Peyer's patch (tissue), 4 donors: ENCODE data around the gene ANKRD17. TPM values are rescaled to one million over a fixed set of nuclear protein-coding genes. Genes with fewer than 3 reads are reported as not detected.

Source experiments
- DNase-seq, 3 donors: peaks; one replicate each; pipeline ENCODE4 v3.0.0-alpha.2; 2017 to 2019
- H3K27ac ChIP-seq, 4 donors: fragments of 200-600 bp; sonication (generic); one replicate each; pipeline ENCODE4 v1.5.1; 2016 to 2019
- H3K27me3 ChIP-seq, 2 donors: fragments of 200-600 bp; sonication (generic); one replicate each; pipeline ENCODE4 v1.5.1; 2019
- H3K36me3 ChIP-seq, 3 donors: fragments of 200-600 bp; sonication (generic); one replicate each; pipeline ENCODE4 v1.5.1; 2016 to 2019
- H3K4me1 ChIP-seq, 4 donors: fragments of 200-600 bp; sonication (generic); one replicate each; pipeline ENCODE4 v1.5.1; 2016 to 2019
- H3K4me3 ChIP-seq, 4 donors: fragments of 200-600 bp; sonication (generic); 1 replicate in 3 of 4; 2 replicates in 1 of 4; pipeline ENCODE4 v1.5.1; 2016 to 2019; ENCODE audit warnings: mild to moderate bottlenecking in 1 of 4
- H3K9me3 ChIP-seq, 4 donors: fragments of 200-600 bp; sonication (generic); one replicate each; pipeline ENCODE4 v1.5.1; 2016 to 2019; ENCODE audit warnings: mild to moderate bottlenecking in 1 of 4
- POLR2A ChIP-seq, 2 donors: fragments of 450-650 bp; IDR thresholded peaks; one replicate each; pipeline ENCODE4 v1.5.1; 2017; ENCODE audit warnings: antibody characterized with exemption in 2 of 2, mild to moderate bottlenecking in 2 of 2, moderate library complexity in 2 of 2
- small RNA-seq, 2 donors: library from RNA; depleted of rRNA; stranded (forward); fragments of <200 nt; gene quantifications; one replicate each; pipeline ENCODE3, GENCODE V24; 2016
- total RNA-seq, 4 donors: library from RNA; depleted of rRNA; stranded (reverse); fragments of >200 nt; gene quantifications; one replicate each; pipeline ENCODE4 v1.1.0, GENCODE V29; 2016
- TF ChIP-seq, protein P1 (sequence below), 6 experiments: fragments of 450-650 bp in 4 of 6; fragments of 200-600 bp in 2 of 6; sonication (generic) in 1 of 6; IDR thresholded peaks; one replicate each; pipeline ENCODE4 v1.5.1; 2017 to 2019; ENCODE audit warnings: antibody characterized with exemption in 6 of 6, mild to moderate bottlenecking in 3 of 6, moderate library complexity in 1 of 6

Gene ANKRD17
- total RNA-seq, 4 donors from 2014 or later: 61.7 to 92.0 (median 81.0) TPM

- no peak for TF ChIP-seq POLR2A (IDR thresholded peaks at IDR 0.05)
- TF ChIP-seq, protein P1, sequence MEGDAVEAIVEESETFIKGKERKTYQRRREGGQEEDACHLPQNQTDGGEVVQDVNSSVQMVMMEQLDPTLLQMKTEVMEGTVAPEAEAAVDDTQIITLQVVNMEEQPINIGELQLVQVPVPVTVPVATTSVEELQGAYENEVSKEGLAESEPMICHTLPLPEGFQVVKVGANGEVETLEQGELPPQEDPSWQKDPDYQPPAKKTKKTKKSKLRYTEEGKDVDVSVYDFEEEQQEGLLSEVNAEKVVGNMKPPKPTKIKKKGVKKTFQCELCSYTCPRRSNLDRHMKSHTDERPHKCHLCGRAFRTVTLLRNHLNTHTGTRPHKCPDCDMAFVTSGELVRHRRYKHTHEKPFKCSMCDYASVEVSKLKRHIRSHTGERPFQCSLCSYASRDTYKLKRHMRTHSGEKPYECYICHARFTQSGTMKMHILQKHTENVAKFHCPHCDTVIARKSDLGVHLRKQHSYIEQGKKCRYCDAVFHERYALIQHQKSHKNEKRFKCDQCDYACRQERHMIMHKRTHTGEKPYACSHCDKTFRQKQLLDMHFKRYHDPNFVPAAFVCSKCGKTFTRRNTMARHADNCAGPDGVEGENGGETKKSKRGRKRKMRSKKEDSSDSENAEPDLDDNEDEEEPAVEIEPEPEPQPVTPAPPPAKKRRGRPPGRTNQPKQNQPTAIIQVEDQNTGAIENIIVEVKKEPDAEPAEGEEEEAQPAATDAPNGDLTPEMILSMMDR (IDR thresholded peaks at IDR 0.05): no peak
- Histone ChIP-seq H3K9me3 (no peaks in the 10 kb centered on the region), H3K4me3 (no peak overlapping the region), H3K4me1 (no peaks in the 10 kb centered on the region), H3K27ac (no peak overlapping the region), H3K36me3 (no peaks in the 10 kb centered on the region), H3K27me3 (no peaks in the 10 kb centered on the region)
- no peak for DNase-seq
These were observed 230.0 kb downstream of the ANKRD17 start for GRCh38 chr4:73028621-73029020.

Small RNA genes lying within 50 kb of the gene (small RNA-seq; reads per million reads assigned to genes)
- 0 reads per million in 2 donors for gene RF00334
- 0 reads per million in 2 donors for gene RNU6ATAC5P

Other genes starting within 250 kb of the ANKRD17 start
- gene COX18, start 189.1 kb downstream of the ANKRD17 start, total RNA-seq: 10 to 100 TPM in 3 of 4 donors, 1 to 10 TPM in 1; 8.8 to 14.9 (median 10.7) TPM
- gene ALB, start 145.5 kb upstream of the ANKRD17 start, total RNA-seq: 1 to 10 TPM in 1 of 4 donors, under 1 TPM in 1, not detected in 2; 0.66 to 2.5 TPM
- not detected for gene AFP, start 177.4 kb upstream of the ANKRD17 start, total RNA-seq
- gene AFM, start 222.9 kb upstream of the ANKRD17 start, total RNA-seq: not detected